Activated CD4-positive, alpha-beta T cell treated with anti-CD3 and anti-CD28 coated beads for 4 hours (primary cell): ENCODE measurements around the gene WDR20.
"Not testable (repeated sequence)": the region's sequence is repeated elsewhere in the genome, so short reads cannot be mapped to it uniquely, and the experiment has no call there.

Source experiments
- DNase-seq, 2 donors: peaks; one replicate each; pipeline ENCODE4 v3.0.0-alpha.2; 2020

WDR20 gene

GRCh38 chr14:102139286-102140026 lies at the start of gene WDR20:
Gene WDR20, plus strand, starts transcription at chr14:102139897. Its CDS starts 27 bp downstream, at chr14:102139924.
- peak; percentile 99 to 100 for DNase-seq

GRCh38 chr14:102090713-102091112 lies 49.0 kb upstream of the WDR20 start:
- DNase-seq = no peak

- DNase-seq = no peak
Observed at GRCh38 chr14:102092806-102093205, 46.9 kb upstream of the WDR20 start.

GRCh38 chr14:102094101-102094500 lies 45.6 kb upstream of the WDR20 start:
- DNase-seq = no peak

GRCh38 chr14:102095231-102095870 lies 44.3 kb upstream of the WDR20 start:
- DNase-seq = no peak

- DNase-seq = no peak
Observed at GRCh38 chr14:102095871-102096568, 43.7 kb upstream of the WDR20 start.

- DNase-seq = peak; percentile 71 to 81
Observed at GRCh38 chr14:102096569-102097188, 43.0 kb upstream of the WDR20 start.

- no peak for DNase-seq
Observed at GRCh38 chr14:102097441-102098135, 42.1 kb upstream of the WDR20 start.

- DNase-seq = no peak
Observed at GRCh38 chr14:102103062-102103695, 36.5 kb upstream of the WDR20 start.

GRCh38 chr14:102105369-102105768 lies 34.3 kb upstream of the WDR20 start:
- no peak for DNase-seq

GRCh38 chr14:102109332-102109731 lies 30.4 kb upstream of the WDR20 start:
- not testable (repeated sequence) for DNase-seq

GRCh38 chr14:102111101-102111500 lies 28.6 kb upstream of the WDR20 start:
- no peak for DNase-seq

- no peak for DNase-seq
Observed at GRCh38 chr14:102116361-102117180, 23.1 kb upstream of the WDR20 start.

- no peak for DNase-seq
Observed at GRCh38 chr14:102117852-102118251, 21.8 kb upstream of the WDR20 start.

GRCh38 chr14:102120888-102121287 lies 18.8 kb upstream of the WDR20 start:
- no peak for DNase-seq

GRCh38 chr14:102121567-102121966 lies 18.1 kb upstream of the WDR20 start:
- no peak for DNase-seq

- no peak for DNase-seq
Observed at GRCh38 chr14:102124419-102124818, 15.3 kb upstream of the WDR20 start.

GRCh38 chr14:102125546-102125945 lies 14.2 kb upstream of the WDR20 start:
- DNase-seq = no peak

- DNase-seq = no peak
Observed at GRCh38 chr14:102126807-102127455, 12.8 kb upstream of the WDR20 start.

GRCh38 chr14:102131741-102132140 lies 8.0 kb upstream of the WDR20 start:
- DNase-seq = no peak

GRCh38 chr14:102134021-102134420 lies 5.7 kb upstream of the WDR20 start:
- not testable (repeated sequence) for DNase-seq
